ENCODE data around the gene SEMA5A.

The SEMA5A gene

DNA sequence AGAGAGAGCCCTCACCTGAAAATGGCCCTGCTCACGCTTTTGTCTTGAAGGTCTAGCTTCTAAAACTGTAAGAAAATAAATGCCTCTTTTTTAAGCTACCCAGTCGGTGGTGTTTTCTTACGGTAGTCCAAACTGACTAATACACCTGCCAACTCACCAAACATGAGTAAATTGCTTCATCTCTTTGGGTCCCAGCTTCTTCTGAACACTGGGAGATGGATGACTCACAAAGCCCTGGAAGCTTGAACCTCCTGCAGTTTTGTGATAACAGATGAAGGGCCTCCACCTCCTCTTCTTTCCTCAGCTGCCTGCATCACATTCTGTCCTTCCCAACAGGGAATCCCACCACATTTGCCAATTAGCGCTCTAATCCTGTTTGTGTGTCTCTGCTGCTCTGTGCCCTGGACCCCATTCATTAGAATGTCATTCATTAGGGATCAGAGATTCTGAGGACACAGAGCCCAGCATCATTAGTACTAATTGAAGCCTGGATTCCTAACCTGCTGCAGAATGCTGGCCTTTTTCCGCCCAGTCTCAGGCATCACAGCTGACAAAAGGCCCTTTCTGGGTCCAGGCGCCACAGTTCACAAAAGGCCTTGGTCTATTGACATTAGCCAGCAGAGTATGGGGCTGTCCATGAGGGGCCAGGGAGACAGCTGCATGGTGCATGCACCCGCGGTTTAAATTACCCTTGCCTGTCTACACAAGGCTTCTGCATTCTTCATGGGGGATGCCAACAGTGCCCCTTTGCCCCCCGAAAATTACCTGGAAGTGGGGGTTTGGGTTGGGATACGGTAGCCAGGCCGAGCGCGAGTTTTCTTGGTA lies 349.3 kb downstream of the SEMA5A start:
- DNase-seq, result no peak

DNA sequence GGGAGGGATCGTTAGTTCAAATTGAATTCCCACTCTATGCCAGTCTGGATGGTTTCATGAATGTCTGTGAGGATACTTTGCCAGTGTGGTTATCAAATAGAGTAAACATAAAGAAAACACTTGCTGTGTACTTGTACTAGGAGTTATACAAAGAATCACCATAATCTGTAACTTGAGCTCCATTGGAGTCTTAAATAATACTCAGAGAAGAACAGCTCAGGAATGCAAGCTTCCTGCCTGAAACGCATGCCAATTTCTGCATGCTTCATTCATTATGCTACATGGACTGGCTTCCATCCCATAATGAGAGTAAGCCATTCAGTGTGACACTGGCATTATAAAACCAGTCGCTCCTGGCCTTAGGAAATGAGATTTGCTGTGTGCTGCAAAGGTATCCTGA lies 351.4 kb downstream of the SEMA5A start:
- no peak for DNase-seq

GRCh38 chr5:9192266-9192665 lies 353.6 kb downstream of the SEMA5A start:
- no peak for DNase-seq

GRCh38 chr5:9189681-9190080 lies 356.2 kb downstream of the SEMA5A start:
- no peak for DNase-seq

- DNase-seq, result no peak
Measured at GRCh38 chr5:9188956-9189355, 356.9 kb downstream of the SEMA5A start.

- no peak for DNase-seq
Measured at GRCh38 chr5:9188131-9188530, 357.7 kb downstream of the SEMA5A start.

DNA sequence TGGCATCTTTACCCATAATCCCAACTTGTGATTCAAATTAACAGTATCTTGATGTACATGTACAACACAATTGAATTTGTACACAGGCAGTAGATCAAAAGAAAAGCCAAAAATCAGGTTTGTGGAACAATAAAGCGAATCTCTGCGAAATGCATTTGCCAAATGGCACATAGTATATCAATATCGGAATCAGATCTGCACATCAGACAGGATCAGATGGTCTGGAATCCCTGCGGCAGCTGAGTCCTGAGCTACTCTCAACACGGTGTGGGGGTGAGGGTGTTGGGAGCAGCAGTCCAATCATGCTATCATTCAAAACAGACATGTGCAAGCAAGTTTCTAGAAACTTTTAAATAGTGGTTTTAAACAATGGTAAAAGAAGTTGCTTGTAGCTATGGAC lies 358.3 kb downstream of the SEMA5A start:
- DNase-seq, result no peak

DNA sequence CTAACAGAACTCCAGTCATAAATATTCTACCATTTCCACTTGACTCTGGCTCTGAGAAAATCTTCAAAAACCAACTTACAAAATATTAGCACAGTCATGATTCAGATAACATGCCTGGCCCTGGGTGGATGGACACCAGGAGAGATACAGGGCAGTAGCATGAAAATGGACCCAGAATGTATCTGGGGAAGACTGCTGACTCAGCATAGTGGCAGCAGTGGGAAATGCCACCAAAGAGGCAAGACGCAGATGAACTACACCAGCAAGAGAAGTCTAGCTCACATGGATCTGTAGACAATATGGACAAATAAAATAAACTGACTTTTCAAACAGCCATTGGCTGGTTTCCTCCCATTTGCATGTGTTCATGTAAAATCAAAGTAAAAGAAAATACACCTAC lies 359.8 kb downstream of the SEMA5A start:
- no peak for DNase-seq

GRCh38 chr5:9183992-9184391 lies 361.9 kb downstream of the SEMA5A start:
- no peak for DNase-seq

DNA sequence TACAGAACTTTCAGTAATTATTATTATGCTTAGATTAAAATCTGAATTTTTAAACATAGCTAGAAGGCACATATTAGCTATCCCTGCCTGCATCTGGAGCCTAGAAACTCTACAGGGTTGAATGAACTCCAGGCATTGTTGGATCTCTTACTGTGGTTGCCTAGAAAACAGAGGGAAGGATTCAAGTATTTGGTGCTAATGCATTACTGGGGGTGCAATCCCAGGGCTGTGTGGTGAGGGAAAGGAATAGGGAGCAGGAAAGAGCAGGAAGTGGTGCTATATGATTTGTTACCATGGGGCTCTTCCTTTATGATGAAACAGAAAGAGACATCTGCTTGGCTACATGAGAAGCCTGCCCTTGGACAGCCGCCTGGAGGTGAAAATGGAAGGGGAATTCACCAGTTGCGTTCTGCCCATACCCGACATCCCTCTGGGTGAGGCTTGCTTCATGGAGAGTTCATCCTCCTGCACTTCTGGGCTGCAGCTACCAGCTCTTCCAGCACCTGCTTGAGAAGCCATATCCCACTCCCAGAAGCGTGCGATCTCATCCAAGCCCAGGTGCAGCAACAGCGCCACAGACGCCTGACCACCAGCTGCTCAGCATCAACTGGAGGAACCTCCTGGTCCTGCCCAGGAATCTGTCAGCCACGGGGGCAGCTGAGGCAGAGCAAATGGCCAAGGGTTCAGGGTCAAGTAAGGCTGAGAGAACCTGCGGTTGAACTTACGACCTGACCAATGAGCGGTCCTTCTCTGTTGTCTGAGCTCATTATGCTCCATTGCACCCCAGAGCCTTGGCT lies 362.8 kb downstream of the SEMA5A start:
- no peak for DNase-seq

GRCh38 chr5:9176641-9177040 lies 369.2 kb downstream of the SEMA5A start:
- no peak for DNase-seq

GRCh38 chr5:9174446-9174845 lies 371.4 kb downstream of the SEMA5A start:
- DNase-seq, result no peak

- DNase-seq, result no peak
Measured at GRCh38 chr5:9173281-9174048, 372.4 kb downstream of the SEMA5A start.

DNA sequence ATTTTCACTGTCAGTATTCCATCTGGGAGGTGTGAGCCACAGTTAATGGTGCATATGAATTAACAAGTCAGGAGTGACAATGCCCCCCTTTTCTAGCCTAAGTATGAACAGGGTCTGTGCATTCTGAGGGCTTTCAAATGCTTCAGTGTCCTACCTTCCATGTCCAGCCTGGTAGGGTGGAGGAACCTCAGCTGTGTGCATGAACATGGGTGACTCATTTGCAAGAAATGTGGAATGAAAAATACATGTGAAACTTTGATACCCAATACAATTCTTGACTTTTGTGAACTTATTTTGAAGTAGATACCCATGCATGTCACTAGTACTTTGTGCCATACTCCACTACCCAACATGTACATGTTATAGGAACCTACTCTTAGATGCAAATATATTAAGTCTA lies 375.8 kb downstream of the SEMA5A start:
- DNase-seq, result no peak

DNA sequence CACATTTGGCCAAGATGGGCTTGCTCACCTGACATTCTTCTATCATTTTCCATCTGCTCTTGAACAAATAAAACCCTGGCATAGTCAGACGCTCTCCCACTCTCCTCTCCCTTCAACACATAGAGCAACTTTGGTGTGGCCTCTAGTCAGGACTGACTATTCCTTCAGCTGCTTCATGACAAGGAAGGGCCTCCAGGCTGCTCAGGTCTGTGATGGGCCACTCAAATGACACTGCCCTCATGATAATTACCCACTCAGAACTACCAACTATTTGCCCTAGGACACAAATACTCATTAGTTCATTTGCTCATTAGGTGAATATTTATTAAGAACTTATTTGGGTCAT lies 376.3 kb downstream of the SEMA5A start:
- no peak for DNase-seq

DNA sequence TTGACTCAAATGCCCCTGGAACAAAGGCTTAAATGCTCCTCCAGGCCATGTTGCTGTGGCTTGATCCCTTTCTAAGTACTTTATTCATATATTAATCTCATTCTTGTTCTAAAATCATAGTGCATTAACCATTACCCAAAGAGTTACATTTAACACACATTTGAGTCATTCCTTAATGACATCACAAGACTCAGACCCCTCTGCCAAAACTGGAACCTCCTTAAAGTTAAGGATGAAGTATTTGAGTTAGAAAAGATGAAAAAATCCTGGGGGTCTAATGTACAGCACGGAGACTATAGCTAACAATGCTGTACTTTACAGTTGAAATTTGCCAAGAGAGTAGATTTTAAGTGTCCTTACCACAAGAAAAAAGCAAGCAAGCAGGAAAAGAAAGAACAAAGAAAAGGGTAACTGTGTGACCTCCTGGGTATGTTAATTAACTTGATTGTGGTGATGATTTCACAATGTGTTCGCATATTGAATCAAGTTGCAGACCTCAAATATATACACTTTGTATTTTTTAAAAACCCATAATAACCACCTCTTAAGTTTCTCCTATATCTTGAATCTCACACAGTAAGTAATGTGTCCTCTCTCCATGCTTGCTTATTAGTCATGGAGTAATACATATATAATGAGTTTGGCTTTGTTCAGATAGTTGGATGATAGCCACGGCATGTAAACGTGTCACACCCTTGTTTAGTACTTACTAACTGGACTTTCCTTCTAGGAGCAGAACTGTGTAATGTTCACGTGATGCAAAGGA lies 376.9 kb downstream of the SEMA5A start:
- no peak for DNase-seq

GRCh38 chr5:9166202-9167112 lies 379.4 kb downstream of the SEMA5A start:
- no peak for DNase-seq

DNA sequence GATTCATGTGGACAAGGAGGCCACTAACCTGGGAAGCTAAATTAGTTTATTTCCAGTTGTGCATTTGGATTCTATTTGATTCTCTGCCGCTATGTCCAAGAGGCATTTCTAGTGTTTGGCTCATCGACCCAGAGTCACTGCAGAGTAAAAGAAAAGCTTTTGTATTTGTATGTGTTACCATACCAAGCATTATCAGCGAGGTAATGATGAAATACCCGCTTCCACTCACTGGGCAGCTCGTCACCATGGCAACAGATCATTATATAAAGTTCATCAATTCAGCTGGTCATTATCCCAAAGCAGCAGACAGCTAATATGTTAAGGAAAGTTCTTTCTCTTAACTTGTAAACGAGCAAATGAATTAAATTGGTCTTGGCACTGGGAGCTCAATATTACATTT lies 380.3 kb downstream of the SEMA5A start:
- no peak for DNase-seq

DNA sequence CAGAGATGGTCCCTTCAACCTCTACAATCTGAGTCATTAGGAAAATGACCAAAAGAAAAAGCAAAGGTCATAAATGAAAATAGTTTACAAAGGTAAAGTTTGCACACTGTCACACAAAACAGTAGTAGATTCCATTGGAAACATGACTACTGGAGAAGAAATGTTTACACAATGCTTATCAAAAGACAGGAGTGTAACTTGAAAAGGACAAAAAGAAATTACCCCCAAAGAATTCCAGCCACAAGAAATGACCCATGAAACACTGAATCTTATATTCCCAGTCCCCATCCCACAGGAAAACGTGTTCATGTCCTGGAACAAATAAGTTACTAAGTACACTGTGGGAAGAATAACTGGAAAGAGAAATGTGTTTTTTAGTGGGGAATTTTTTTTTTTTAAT lies 385.1 kb downstream of the SEMA5A start:
- no peak for DNase-seq

DNA sequence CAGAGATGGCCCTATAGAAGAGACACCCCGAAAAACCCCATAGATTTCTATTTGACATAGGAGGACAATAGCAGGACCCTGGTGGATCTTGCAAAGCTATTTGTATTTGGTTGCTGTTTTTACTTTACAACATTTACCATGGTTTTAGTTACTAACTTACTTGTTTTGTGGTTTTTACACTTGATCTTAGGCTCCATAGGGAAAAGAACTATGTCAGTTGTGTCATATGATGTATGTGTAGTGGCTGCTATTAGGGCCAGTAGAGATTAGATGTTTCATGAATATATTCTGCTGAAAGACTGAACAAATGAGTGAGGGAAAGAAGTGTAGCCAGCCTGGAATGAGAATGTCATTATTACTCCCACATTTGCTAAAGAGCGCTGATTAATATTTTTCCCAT lies 388.1 kb downstream of the SEMA5A start:
- no peak for DNase-seq

DNA sequence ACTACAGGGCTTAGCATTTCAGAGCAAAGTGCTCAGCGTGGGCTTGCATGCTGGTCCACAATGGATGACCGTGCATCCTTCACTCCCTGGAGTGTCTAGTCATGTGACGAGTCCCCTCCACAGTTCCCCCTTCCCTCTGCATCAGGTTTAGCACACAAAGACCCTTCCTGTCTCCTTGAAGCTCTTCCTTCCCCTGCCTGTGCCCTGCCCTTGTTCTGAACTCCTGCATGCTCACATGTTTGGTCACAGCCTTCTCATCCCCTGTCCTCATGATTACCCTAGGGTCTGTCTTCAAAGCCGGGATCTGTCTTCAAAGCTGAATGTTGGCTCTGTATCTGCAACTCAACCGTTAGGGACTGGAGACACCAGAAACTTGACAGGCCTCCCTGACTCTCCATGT lies 388.9 kb downstream of the SEMA5A start:
- DNase-seq, result no peak

DNA sequence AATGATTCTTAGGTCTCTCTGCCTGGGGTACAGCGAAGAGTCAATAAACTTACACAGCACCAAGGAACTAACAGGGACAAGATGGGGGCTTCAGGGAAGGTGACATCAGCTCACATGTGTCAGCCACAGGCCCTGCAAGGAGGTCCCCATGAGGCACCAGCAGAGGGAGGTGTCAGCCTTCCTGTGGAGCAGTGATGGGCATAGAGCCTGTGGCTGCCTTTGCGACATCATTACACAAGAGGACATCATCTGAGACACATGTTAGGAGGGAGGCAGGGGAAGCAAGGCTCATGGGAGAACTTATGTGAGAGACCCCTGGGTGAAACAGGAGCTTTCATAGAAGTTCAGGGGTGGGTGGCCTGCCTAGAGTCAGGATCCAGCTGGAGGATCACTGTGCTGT lies 389.6 kb downstream of the SEMA5A start:
- no peak for DNase-seq

All from NCI-H1417 treated with DMSO at 0.1 percent for 48 hours (cell line).